Measurements from ENCODE around the gene AUTS2.

AUTS2 gene

DNA sequence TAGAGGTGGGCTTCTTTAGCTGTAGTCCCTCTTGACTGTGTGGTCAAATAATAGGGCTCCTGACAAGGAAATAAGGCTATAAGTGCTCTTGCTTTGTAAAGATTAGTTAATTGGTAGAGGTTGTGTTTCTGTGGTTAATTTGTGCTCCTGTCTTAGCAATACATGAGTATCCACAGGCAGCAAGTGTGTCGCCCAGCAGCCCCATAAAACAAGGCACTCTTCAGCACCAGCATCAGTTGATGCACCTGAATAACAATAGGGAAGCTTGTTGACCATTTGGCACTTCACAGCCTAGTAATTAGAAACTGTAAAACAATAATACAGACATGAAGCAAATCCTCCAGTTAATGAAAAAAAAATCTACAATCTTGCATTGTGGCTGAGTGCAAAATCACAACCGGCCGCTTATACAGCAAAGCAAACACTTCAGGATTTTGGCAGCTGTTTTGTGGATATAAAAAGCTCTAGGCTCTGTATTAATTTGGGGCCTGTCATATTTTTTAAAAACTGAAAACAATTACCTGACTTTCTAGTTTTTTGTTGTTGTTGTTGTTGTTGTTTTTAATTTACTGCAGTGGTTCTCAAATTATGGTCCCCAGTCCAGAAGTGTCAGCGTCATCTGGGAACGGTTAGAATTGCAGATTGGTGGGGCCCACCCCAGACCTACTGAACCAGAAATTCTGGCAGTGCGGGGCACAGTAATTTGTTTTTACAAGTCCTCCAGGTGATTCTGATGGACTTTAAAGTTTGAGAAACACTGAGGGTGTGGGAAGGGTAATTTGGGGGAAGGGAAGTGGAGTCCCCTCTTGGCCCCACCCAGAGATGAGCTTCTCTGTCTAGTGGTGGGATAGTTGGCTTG lies 56.8 kb downstream of the AUTS2 start:
- H3K4me1 ChIP-seq (ENCODE audit: control insufficient read depth, insufficient read depth, low read length): peaks cover 58% of the 10 kb centered on the region
- TF ChIP-seq ZXDB (tag by site-specific recombination; IDR thresholded peaks at IDR 0.05): no peak
- TF ChIP-seq, protein P1, sequence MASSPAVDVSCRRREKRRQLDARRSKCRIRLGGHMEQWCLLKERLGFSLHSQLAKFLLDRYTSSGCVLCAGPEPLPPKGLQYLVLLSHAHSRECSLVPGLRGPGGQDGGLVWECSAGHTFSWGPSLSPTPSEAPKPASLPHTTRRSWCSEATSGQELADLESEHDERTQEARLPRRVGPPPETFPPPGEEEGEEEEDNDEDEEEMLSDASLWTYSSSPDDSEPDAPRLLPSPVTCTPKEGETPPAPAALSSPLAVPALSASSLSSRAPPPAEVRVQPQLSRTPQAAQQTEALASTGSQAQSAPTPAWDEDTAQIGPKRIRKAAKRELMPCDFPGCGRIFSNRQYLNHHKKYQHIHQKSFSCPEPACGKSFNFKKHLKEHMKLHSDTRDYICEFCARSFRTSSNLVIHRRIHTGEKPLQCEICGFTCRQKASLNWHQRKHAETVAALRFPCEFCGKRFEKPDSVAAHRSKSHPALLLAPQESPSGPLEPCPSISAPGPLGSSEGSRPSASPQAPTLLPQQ (tag by site-specific recombination; IDR thresholded peaks at IDR 0.05): peak; percentile 98
- TF ChIP-seq, protein P2, sequence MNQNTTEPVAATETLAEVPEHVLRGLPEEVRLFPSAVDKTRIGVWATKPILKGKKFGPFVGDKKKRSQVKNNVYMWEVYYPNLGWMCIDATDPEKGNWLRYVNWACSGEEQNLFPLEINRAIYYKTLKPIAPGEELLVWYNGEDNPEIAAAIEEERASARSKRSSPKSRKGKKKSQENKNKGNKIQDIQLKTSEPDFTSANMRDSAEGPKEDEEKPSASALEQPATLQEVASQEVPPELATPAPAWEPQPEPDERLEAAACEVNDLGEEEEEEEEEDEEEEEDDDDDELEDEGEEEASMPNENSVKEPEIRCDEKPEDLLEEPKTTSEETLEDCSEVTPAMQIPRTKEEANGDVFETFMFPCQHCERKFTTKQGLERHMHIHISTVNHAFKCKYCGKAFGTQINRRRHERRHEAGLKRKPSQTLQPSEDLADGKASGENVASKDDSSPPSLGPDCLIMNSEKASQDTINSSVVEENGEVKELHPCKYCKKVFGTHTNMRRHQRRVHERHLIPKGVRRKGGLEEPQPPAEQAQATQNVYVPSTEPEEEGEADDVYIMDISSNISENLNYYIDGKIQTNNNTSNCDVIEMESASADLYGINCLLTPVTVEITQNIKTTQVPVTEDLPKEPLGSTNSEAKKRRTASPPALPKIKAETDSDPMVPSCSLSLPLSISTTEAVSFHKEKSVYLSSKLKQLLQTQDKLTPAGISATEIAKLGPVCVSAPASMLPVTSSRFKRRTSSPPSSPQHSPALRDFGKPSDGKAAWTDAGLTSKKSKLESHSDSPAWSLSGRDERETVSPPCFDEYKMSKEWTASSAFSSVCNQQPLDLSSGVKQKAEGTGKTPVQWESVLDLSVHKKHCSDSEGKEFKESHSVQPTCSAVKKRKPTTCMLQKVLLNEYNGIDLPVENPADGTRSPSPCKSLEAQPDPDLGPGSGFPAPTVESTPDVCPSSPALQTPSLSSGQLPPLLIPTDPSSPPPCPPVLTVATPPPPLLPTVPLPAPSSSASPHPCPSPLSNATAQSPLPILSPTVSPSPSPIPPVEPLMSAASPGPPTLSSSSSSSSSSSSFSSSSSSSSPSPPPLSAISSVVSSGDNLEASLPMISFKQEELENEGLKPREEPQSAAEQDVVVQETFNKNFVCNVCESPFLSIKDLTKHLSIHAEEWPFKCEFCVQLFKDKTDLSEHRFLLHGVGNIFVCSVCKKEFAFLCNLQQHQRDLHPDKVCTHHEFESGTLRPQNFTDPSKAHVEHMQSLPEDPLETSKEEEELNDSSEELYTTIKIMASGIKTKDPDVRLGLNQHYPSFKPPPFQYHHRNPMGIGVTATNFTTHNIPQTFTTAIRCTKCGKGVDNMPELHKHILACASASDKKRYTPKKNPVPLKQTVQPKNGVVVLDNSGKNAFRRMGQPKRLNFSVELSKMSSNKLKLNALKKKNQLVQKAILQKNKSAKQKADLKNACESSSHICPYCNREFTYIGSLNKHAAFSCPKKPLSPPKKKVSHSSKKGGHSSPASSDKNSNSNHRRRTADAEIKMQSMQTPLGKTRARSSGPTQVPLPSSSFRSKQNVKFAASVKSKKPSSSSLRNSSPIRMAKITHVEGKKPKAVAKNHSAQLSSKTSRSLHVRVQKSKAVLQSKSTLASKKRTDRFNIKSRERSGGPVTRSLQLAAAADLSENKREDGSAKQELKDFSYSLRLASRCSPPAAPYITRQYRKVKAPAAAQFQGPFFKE (tag by site-specific recombination; IDR thresholded peaks at IDR 0.05; ENCODE audit: borderline replicate concordance): no peak
- peak; percentile 98 for TF ChIP-seq ZFP69B (tag by site-specific recombination; IDR thresholded peaks at IDR 0.05)
- TF ChIP-seq ZNF624 (tag by site-specific recombination; IDR thresholded peaks at IDR 0.05): no peak
- no peak for TF ChIP-seq PRDM1 (tag by site-specific recombination; IDR thresholded peaks at IDR 0.05)
- TF ChIP-seq, protein P3, sequence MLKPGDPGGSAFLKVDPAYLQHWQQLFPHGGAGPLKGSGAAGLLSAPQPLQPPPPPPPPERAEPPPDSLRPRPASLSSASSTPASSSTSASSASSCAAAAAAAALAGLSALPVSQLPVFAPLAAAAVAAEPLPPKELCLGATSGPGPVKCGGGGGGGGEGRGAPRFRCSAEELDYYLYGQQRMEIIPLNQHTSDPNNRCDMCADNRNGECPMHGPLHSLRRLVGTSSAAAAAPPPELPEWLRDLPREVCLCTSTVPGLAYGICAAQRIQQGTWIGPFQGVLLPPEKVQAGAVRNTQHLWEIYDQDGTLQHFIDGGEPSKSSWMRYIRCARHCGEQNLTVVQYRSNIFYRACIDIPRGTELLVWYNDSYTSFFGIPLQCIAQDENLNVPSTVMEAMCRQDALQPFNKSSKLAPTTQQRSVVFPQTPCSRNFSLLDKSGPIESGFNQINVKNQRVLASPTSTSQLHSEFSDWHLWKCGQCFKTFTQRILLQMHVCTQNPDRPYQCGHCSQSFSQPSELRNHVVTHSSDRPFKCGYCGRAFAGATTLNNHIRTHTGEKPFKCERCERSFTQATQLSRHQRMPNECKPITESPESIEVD (tag by site-specific recombination; IDR thresholded peaks at IDR 0.05): peak; percentile 57; the same call in 1 of the 2 replicates
- peak; percentile 45; the same call in 1 of the 2 replicates for TF ChIP-seq FEZF1 (tag by site-specific recombination; IDR thresholded peaks at IDR 0.05)
- peak; percentile 57 for TF ChIP-seq OSR2 (tag by site-specific recombination; IDR thresholded peaks at IDR 0.05)
- TF ChIP-seq, protein P4, sequence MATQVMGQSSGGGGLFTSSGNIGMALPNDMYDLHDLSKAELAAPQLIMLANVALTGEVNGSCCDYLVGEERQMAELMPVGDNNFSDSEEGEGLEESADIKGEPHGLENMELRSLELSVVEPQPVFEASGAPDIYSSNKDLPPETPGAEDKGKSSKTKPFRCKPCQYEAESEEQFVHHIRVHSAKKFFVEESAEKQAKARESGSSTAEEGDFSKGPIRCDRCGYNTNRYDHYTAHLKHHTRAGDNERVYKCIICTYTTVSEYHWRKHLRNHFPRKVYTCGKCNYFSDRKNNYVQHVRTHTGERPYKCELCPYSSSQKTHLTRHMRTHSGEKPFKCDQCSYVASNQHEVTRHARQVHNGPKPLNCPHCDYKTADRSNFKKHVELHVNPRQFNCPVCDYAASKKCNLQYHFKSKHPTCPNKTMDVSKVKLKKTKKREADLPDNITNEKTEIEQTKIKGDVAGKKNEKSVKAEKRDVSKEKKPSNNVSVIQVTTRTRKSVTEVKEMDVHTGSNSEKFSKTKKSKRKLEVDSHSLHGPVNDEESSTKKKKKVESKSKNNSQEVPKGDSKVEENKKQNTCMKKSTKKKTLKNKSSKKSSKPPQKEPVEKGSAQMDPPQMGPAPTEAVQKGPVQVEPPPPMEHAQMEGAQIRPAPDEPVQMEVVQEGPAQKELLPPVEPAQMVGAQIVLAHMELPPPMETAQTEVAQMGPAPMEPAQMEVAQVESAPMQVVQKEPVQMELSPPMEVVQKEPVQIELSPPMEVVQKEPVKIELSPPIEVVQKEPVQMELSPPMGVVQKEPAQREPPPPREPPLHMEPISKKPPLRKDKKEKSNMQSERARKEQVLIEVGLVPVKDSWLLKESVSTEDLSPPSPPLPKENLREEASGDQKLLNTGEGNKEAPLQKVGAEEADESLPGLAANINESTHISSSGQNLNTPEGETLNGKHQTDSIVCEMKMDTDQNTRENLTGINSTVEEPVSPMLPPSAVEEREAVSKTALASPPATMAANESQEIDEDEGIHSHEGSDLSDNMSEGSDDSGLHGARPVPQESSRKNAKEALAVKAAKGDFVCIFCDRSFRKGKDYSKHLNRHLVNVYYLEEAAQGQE (tag by site-specific recombination; IDR thresholded peaks at IDR 0.05): no peak
- ChIA-PET CTCF (interaction anchor here (1.4 kb wide), 1 partner anchor 45 kb away, joined by 3 read pairs; no protein-coding TSS in a partner anchor), POLR2A (interaction anchor here (0.6 kb wide), 1 partner anchor 54 kb away, joined by 12 read pairs; no protein-coding TSS in a partner anchor)
- H3K36me3 ChIP-seq (ENCODE audit: control insufficient read depth in 2 of 2, insufficient read depth in 1 of 2, low read length in 2 of 2): no peaks in the 10 kb centered on the region
- H3K4me3 ChIP-seq (ENCODE audit: low read depth, low read length): no peak overlapping the region
- peak overlapping the region; percentile 29; the same call in 1 of the 2 replicates for H3K27ac ChIP-seq (ENCODE audit: extremely low read depth, low read depth, low read length)
- no peaks in the 10 kb centered on the region for H3K9me3 ChIP-seq (ENCODE audit: control insufficient read depth, insufficient read depth, low read depth, low read length)
